ENCODE data around the gene RAB32. TPM values are rescaled to one million over a fixed set of nuclear protein-coding genes. Genes with fewer than 3 reads are reported as not detected.

The RAB32 gene
- 20.8 and 71.7 TPM in 2 replicates for total RNA-seq (ENCODE audit: low replicate concordance)

GRCh38 chr6:146543211-146543939 lies at the start of gene RAB32:
Gene RAB32, plus strand, starts transcription at chr6:146543833. Its CDS starts 39 bp downstream, at chr6:146543872.
- peak within 1 kb of the TSS; percentile 78 for H3K4me3 ChIP-seq (ENCODE audit: low read depth, low read length)
- peak; percentile 92 for DNase-seq (ENCODE audit: low read depth)
- peak; percentile 47 for TF ChIP-seq CTCF (IDR thresholded peaks at IDR 0.05; ENCODE audit: insufficient read depth, low read length)

GRCh38 chr6:146498309-146498708 lies 45.3 kb upstream of the RAB32 start:
- no peak for DNase-seq (ENCODE audit: low read depth)
- no peak for TF ChIP-seq CTCF (IDR thresholded peaks at IDR 0.05; ENCODE audit: insufficient read depth, low read length)
- no peak overlapping the region for H3K4me3 ChIP-seq (ENCODE audit: low read depth, low read length)

- no peak overlapping the region for H3K4me3 ChIP-seq (ENCODE audit: low read depth, low read length)
- DNase-seq (ENCODE audit: low read depth), result no peak
- TF ChIP-seq CTCF (IDR thresholded peaks at IDR 0.05; ENCODE audit: insufficient read depth, low read length), result no peak
Observed at GRCh38 chr6:146503096-146503495, 40.5 kb upstream of the RAB32 start.

- no peak overlapping the region for H3K4me3 ChIP-seq (ENCODE audit: low read depth, low read length)
- no peak for DNase-seq (ENCODE audit: low read depth)
- no peak for TF ChIP-seq CTCF (IDR thresholded peaks at IDR 0.05; ENCODE audit: insufficient read depth, low read length)
Observed at GRCh38 chr6:146515212-146515611, 28.4 kb upstream of the RAB32 start.

GRCh38 chr6:146526192-146526591 lies 17.4 kb upstream of the RAB32 start:
- peak; percentile 57 for DNase-seq (ENCODE audit: low read depth)
- TF ChIP-seq CTCF (IDR thresholded peaks at IDR 0.05; ENCODE audit: insufficient read depth, low read length), result peak; percentile 63
- H3K4me3 ChIP-seq (ENCODE audit: low read depth, low read length), result no peak overlapping the region

- no peak for TF ChIP-seq CTCF (IDR thresholded peaks at IDR 0.05; ENCODE audit: insufficient read depth, low read length)
- no peak overlapping the region for H3K4me3 ChIP-seq (ENCODE audit: low read depth, low read length)
- no peak for DNase-seq (ENCODE audit: low read depth)
Observed at GRCh38 chr6:146532702-146533101, 10.9 kb upstream of the RAB32 start.

- peak overlapping the region; percentile 60 for H3K4me3 ChIP-seq (ENCODE audit: low read depth, low read length)
- TF ChIP-seq CTCF (IDR thresholded peaks at IDR 0.05; ENCODE audit: insufficient read depth, low read length), result no peak
- peak; percentile 42 for DNase-seq (ENCODE audit: low read depth)
Observed at GRCh38 chr6:146542881-146543210, 787 bp upstream of the RAB32 start.

Measured in fibroblast of the aortic adventitia (primary cell).